Mucosa of gallbladder (tissue), 1 donor: Measurements from ENCODE around the gene METTL1. TPM values are rescaled to one million over a fixed set of nuclear protein-coding genes. Genes with fewer than 3 reads are reported as not detected.

Experiments
- DNase-seq: peaks from one replicate; pipeline ENCODE4 v3.0.0-alpha.2; 2020; ENCODE audit warnings: low spot score
- total RNA-seq: library from RNA; stranded (reverse); gene quantifications from one replicate; pipeline ENCODE4 v1.2.1, GENCODE V29; 2021
- donor health status: DM: no; HTN: no; CAD: no.

METTL1 gene
- total RNA-seq, 1 donor from 2014 or later = 9.2 TPM

DNA sequence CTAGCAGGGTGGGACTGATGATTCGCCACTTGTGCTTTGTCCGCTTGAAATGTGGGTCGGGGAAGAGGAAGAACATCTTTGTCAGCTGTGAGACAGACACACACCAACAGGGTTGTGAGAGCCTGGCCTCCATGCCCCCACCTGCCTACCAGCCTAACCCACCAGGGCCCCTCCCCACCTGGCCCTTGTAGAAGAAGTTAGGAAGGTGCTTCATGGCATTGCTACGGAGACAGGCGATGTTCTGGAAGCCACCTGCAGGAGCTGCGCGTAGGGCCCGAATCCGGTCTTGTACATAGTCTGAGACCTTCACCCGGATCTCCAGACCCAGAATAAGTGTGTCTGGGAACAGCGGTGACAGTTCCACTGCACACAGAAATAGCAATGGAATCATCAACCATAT lies 2.3 kb downstream of the METTL1 start:
- DNase-seq = no peak

DNA sequence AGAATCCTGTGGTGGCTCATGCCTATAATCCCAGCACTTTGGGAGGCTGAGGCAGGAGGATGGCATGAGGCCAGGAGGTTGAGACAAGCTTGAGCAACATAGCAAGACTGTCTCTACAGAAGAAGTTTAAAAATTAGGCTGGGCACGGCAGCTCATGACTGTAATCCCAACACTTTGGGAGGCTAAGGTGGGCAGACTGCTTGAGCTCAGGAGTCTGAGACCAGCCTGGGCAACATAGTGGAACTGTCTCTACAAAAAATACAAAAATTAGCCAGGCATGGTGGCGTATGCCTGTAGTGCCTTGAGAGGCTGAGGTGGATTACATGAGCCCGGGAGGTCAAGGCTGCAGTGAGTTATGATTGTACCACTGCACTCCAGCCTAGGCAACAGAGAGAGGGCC lies 4.0 kb downstream of the METTL1 start:
- no peak for DNase-seq

DNA sequence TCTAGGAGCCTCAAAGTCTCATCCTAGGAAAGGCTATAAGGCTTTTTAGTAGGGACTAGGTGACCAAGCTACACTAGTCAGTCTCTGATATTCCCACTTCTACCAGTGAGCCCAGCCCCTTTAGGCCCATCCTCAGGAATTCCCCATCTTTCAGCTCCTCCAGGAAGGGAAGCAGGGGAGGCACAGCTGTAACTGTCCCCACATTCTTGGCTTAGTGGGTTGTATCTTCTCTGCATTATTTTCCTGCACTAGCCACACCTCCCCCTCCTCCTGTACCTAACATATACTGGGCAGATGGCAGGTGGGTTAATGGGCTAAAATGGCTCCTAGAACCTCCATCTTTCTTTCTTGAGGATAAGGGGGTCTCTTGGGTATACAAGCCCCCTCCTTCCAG lies 4.6 kb downstream of the METTL1 start:
- no peak for DNase-seq

DNA sequence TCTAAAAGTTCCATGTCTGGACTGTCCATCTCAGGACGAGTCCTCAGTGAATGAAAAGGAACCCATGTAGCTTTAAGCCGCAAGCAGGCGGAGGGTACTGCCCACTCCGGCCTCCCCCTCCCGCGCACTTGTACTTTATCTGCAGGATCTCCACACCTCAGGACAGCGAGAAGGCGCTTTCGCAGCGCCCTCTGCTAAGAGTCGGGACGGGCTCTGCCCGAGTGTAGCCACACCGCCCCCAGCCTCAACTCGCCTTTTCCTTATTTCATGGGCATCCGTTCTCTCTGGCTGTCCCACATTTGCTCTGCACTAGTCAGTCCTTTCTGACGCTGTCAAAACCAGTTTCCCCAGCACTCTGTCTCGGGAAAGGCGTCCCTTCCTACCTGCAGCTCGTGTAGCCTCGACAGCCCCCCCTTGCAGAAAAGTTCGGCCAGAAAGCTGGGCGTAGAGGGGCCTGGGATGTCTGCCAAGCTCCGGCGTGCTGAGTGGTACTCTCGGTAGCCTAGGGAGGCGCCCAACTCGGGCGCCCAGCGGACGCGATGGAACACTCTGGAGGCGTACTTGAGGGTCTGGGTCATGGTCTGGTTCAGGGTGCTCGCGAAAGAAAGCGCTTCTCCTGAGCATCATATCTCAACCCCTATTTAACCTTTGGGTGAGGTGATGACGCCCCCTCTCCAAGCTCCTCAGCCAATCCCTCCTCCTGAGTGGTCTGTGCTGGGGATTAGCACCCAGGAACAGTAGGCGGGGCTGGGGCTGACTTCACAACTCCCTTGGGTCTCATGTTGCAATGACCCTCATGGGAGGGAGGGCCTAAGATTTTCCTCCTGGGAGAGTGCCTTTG lies 5.2 kb downstream of the METTL1 start, which contains the start of gene CYP27B1:
Gene CYP27B1 (minus strand): TSS at position 615 of the 841 bp plus-strand sequence. CDS start 37 bp downstream, at position 578.
- DNase-seq = no peak

DNA sequence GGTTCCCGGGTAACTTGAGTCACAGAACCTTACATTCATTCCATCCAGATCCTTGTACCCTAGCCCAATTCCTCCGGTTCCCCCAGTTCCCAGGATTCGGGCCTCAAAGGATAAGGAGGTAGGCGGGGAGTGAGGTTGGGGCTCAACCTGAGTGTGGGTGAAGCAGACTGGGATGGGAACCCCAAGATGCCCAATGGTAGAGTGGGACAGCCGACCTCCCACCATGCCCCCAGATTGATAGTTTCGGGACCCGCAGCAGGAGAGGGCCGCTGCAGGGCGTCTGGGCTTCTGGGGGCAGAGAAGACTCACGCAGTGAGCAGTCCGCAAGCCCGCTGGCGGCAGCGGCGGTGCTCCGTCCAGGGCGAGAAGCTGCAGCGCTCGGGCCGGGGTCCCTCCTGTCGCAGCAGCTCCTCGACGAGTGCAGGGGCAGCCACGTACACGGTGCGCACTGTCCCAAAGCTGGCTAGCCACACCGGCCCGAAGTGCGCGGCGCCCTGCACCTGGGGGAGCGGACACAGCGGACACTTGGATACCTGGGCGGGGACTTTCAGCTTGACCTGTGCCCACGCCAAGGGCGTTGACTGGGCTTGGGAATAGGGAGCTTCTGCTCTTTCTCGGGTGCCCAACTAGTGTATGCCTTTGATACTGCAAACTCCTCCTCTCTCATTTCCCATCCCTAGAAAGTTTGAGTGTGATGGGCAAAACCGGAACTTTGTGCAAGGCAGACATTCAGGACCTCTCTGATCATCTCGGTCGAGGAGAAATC lies 6.0 kb downstream of the METTL1 start:
- no peak for DNase-seq

DNA sequence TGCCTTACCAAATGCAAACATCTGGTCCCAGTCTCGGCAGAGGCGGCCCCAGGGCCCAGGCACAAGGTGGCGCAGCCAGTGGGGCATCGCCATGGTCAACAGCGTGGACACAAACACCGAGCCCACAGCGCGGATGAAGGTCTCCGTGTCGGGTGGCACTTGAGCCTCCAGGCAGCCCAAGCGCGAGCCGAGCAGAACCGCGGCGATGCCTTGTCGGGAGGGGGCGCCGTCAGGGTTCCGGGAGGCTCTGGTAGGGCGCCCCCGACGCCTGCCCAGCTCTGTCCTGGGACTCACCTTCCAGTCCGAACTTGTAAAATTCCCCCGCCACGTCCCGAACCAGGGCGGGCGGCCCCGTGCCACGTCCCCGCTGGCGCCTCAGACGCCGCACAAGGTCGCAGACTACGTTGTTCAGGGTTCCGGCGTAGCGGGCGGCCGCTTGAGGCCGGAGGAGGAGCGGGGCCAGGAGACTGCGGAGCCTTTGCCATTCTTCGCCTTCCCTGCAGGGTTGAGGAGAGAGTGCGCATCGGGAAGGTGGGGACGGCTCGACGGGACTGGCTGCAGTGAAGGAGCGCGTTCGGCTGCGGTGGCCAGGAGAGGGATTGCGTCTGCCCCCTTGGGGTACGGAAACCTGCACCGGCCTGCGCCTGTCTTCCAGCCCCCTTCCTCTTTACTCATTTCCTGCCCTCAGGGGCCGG lies 6.8 kb downstream of the METTL1 start:
- no peak for DNase-seq

DNA sequence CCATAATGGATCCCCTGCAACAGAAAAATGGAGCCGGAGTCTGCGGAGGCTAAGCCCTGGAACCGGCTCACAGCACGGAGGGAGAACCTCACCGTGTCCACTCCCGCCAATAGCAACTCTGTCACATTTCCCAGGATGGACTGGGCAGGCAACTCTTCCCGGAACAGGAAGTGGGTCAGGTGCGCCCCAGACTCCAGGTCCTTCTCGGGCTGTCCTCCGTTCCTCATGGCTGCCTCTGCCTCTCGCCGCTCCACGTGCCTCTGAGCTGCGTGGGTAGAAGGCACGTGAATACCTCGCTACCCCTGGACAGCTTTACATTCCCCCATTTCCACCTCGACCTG lies 7.3 kb downstream of the METTL1 start:
- no peak for DNase-seq

DNA sequence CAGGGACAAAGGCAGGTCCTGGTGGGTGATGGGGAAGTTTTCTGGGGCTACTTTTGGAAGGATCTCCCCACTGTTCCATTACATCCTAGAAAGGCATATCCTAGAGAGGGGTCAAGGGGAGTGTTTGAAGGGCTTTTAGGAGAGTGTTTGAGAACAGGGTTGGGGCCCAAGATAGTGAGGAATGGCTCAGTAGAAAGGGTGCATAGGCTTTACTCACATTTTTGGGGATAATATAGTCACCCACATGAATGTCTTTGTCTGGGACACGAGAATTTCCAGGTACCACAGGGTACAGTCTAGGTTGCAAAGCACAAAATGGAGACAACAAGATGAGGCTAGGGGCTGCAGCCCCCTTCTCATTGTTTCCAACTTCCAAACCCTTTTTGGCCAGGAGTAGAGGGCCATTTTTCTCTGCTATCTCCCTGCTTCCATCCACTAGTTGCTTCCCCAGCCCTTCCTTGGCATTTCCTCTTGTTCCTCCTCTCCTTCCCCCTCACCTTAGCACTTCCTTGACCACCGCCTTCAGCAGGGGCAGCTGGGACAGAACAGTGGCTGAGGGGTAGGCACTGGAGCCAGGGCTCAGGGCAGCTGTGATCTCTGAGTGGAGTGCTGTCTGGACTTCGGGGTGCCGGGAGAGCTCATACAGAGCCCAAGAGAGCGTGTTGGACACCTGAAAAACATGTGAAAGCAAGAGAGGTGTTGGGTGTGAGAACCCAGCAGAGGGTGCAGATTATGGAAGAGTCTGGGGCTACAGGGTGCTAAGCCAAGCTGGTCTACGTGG lies 7.8 kb downstream of the METTL1 start:
- no peak for DNase-seq

DNA sequence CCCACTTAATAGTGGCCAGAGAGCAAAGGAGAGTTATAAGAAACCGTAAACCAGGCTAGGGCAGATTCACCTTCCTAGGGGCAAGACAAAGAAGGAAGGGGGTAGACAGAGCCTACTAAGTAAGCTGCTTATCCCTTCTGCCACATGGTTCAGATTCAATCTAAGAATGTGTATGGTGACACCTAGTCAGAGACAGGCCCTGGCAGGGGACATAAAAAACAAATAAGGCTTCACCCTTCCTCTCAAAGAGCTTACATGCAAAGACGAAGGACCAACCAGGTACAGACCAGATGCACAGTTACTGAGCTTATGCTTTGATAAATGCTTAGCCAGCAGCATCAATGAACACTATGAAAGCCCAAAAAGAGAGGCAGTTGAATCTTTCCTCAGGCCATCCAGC lies 9.4 kb downstream of the METTL1 start:
- DNase-seq = no peak

DNA sequence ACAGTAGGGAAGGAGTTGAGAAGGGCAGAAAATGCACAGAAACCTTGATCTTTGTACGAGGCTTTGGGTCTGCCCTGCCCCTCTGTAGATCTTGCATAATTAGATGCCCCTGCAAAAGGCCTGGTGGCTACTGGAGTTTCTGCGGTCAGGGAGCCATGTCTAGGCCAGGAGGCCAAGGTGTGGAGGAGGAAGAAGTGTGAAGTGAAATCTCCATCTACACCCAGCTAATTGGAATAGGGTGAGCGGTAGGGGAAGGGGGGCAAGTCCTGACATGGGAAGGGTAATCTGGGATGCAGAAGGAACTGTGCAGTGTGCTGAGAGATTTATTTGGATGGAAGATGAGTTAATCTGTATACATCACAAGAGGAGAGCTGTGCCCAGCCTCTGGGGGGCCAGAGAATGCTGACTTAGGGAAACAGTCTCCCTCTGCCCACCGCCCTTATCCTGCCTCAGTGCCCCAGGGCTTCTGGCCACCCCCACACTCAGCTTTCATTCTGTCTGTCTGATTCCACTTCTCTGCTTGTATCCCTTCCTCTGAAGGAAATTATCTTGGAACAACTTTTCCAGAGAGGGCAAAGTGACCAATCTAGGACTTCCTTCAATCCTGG lies 10.4 kb downstream of the METTL1 start:
- no peak for DNase-seq

DNA sequence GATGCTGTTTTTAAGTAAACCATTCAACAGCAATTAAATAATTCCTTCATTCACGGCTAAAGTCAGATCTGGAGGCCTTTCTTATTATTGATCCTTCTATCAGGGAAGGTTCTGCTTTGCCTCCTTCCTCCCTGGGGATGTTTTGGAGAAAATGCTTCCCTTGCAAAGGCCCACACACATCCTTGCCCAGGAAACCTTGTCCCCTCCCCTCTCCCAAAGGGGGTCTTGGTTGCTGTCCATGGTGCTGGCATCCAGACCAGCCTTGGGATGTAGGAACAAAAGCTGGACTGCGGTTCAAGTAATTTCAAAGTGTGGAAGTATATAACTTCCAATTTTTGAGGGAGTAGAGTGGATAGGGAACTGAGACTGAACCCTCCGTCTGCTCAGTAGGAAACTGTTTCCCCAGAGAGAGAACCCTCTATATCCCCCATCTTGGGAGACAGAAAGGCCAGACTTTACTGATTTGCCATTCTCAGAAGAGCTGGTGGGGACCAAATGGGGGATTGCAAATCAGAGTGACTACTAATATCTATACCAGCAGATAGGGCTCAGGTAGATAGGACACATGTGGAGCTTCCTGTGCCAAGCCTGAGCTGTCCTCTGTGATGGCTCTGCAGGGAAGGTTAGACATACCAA lies 11.4 kb downstream of the METTL1 start:
- DNase-seq = no peak

DNA sequence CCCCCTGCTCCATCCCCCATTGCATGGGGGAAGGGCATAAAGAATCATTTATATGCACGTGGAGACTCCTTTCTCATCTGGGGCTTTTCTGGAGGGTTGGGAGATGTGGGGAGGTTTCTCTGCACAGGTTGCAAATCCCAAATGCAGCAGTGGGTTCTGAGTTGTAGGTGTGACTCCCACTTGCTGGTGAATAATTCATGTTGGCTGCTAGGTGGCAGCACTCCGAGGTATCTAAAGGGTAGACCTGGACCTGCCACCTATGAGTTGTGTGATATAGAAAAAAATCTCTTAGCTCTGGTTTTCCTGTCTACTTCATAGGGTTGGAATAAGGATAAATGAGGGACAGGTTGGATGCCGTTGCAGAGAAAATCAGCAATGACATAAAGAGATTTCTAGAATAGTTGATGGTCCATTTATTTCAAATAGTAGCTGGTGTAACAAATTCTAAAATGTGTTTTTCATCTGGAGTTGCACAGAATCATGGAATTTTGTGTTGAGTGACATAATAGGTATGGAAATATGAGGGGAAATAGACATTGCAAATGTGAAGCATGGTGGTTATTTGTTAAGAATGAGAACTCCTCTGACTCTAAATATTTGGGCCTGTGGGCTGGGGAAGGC lies 12.4 kb downstream of the METTL1 start:
- no peak for DNase-seq

DNA sequence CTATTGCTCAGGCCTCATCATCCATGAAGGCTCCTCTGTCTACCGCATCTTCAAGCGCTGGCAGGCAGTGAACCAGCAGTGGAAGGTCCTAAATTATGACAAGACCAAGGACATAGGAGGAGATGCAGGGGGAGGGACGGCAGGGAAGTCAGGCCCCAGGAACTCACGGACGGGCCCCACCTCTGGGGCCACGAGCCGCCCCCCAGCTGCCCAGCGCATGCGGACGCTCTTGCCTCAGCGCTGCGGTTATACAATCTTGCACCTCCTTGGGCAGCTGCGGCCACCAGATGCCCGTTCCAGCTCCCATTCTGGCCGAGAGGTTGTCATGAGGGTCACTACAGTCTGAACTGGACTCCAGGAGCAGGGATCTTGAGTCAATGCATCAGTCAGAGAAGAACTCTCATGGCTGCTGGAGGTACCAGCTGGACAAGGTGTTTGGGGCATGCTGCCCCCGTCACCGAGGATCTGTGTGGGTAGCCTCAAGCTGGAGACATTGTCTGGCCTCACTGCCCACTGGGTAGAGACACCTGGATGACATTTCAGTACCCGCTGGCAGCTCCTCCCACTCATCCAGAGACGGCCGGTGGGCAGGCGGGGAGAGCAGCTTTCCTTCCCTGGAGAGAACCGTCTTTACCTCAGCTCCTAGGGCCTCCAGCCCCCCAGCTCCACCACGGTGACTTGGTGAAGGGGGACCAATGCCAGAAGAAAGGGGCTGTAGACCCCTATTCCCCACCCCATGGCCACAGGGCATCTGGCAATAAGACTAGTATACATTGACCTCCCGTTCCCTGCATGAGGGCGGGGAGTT lies 13.1 kb downstream of the METTL1 start:
- no peak for DNase-seq

DNA sequence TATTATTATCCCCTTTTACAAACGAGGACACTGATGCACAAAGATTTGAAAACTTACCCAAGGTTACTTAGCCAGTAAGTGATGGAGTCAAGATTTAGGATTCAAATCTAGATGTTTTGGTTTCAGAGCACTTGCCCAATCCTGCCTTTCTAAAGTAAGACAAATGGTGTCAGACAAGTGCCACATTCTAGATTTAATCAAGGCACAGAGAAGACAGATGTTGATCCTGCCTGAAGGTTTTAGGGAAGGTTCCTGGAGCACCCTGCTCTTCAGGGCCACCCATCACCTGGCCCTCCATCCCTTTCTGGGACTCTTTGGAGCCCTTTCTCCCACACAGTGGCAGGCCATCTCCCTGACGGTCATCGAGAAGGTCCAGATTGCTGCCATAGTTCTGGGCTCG lies 14.1 kb downstream of the METTL1 start:
- DNase-seq = no peak

DNA sequence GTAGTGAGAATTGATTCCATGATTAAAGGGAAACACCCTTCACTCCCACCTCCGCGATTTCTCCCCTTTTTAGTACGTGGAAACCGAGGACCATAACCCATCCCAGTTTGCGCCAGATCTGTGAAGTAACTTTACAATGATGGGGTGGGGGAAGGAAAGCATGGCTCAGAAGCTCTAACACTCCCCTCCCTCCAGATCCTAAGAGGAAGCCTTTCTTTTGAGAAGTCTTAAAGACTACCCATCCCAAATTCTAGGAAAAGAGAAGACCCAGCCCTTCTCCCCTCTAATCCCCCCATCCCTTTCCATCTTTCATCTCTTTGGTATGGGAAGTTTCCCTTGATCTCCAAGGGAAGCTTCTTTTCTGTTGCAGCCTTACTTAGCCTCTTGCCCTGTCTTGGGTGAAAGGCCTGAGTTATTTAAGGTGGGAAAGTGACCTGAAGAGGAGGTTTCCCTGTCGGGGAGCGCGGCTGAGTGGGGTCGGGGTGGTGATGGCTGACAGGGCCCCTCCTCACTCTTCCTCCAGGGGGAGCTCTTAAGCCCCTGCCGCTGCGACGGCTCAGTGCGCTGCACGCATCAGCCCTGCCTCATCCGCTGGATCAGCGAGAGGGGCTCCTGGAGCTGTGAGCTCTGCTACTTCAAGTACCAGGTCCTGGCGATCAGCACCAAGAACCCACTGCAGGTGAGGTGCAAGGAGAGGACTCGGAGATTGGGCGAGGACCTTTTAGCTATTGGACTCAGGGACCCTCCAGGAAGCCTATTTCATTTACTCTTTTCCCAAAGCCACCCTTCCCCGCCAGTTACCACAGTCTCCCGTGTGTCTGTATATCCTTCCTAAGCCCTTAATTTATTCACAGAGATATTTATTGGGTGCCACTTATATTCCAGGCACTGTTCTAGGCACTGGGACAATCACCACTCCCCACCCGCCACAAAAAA lies 15.2 kb downstream of the METTL1 start:
- DNase-seq = no peak

DNA sequence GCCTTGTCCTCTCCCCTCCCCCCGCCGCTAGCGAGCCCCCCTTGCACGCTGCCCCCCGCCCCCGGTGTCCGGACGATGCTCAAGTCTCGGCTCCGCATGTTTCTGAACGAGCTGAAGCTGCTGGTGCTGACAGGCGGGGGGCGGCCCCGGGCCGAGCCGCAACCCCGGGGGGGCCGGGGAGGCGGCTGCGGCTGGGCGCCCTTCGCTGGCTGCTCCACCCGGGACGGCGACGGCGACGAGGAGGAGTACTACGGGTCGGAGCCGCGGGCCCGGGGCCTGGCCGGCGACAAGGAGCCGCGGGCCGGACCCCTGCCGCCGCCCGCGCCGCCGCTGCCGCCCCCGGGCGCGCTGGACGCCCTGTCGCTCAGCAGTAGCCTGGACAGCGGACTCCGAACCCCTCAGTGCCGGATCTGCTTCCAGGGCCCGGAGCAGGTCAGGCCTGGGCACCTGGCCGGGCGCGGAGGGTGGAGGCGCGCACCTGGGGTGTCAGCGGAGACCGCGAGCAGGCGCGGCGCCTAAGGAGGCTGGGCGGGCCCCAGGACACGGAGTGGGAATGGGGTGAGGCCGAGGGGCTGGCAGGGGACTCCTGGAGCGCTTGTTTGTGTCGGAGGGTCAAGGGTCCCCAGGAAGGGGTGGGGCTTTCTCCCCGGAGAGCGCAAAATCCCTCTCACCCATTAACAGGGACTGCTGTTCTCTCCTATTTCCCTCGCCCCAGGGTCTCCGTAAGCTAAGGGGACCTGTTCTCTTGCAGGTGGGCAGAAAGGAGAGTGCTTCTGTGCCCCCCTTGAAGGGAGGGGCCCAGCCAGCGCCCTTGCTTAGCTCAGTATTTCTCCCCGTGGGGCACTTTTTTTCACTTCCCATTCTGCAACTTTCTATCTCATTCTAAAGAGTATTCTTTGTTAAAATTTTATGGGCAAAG lies 16.2 kb downstream of the METTL1 start:
- no peak for DNase-seq

DNA sequence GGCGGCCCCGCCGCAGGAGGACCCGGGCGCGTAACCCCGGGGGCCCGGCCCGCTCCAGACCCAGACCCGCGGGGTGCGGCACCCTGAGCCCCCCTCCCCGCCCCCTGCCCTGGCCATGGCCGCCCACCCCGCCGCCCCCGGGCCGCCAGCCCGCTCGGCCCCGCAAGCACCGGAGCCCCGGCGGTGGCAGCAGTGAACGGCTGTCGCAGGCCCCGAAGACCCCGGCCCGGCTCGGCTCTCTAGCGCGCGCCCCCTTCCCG lies 16.8 kb downstream of the METTL1 start:
- no peak for DNase-seq
